ENCODE data around the gene SH3BGR.
"Not testable (repeated sequence)": the region's sequence is repeated elsewhere in the genome, so short reads cannot be mapped to it uniquely, and the experiment has no call there.

The SH3BGR gene

GRCh38 chr21:39515684-39516472 is 64.1 kb downstream of the SH3BGR start:
- no peak for DNase-seq (ENCODE audit: low read depth in 2 of 2)

DNA sequence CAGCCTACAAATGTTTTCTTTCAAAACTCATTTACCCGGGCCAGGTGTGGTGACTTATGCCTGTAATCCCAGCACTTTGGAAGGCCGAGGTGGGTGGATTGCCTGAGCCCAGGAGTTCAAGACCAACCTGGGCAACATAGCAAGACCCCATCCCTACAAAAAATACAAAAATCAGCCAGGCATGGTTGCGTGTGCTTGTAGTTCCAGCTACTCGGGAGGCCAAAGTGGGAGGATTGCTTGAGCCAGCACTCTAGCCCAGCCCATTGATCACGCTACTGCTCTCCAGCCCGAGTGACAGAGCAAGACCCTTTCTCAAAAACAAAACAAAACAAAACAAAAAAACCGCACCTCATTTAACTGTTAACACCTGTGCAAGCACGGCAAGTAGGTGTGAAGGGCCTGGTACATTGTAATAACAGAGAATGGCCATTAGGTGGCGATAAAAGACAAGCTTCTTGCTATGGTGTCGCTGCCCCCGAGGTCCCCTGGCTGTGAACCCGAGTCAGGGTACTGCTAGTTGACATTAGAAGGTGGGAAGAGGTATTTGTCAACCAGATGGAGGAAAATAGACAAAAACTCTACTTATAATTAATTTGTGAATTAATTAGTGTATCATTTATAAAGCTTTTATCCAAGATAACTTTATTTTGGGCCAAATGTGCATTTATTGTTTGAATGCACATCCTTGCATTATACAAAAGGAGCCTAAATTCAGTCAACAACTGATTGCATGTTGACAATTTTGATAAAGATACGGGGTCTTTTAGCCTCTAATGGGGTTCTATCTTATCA is 66.5 kb downstream of the SH3BGR start:
- DNase-seq (ENCODE audit: low read depth in 2 of 2) = peak; percentile 5 to 8

GRCh38 chr21:39518847-39519210 is 67.1 kb downstream of the SH3BGR start:
- no peak for DNase-seq (ENCODE audit: low read depth in 2 of 2)

- DNase-seq (ENCODE audit: low read depth in 2 of 2) = no peak
Measured at GRCh38 chr21:39519835-39520234, 68.1 kb downstream of the SH3BGR start.

DNA sequence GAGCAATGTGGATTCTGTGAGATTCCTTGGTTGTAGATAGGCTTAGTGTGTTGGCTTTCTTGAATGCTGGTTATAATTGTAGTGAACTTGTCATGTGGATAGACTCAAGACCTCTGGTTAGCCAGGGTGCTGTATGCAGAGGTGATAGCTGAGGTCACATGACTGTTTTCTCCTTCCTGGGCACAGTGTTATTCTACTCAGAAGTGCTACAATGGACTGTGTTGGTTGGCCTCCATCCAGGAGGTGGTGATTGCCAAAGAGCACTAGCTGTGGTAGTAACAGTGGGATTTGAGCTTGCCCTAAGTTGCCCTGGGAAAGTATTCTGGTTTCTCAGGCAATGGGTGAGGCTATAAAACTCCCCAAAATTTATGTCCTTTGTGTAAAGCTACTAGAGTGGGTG is 71.6 kb downstream of the SH3BGR start:
- DNase-seq (ENCODE audit: low read depth in 2 of 2) = no peak

- DNase-seq (ENCODE audit: low read depth in 2 of 2) = no peak
Measured at GRCh38 chr21:39523915-39524314, 72.1 kb downstream of the SH3BGR start.

DNA sequence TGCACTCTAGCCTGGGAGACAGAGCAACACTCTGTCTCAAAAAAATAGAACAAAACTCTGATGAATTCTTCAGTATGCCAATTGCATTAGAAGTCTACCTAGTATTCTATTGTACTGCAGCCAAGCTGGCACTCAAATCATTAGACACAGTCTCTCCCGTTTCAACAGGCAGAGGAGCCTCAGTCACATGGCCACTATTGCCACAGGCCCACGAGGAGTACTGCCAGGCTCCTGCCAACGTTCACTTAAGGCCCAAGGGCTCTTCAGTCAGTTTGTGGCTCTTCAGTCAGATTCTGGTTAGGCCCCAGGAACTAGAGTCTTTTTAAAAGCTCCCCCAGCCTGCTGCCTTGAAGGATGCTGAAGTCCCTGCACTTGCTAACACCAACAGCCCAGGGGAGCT is 73.4 kb downstream of the SH3BGR start:
- no peak for DNase-seq (ENCODE audit: low read depth in 2 of 2)

- no peak for DNase-seq (ENCODE audit: low read depth in 2 of 2)
Measured at GRCh38 chr21:39525601-39526000, 73.8 kb downstream of the SH3BGR start.

GRCh38 chr21:39527067-39527595 is 75.4 kb downstream of the SH3BGR start:
- DNase-seq (ENCODE audit: low read depth in 2 of 2) = no peak

GRCh38 chr21:39527664-39528381 is 76.1 kb downstream of the SH3BGR start:
- no peak for DNase-seq (ENCODE audit: low read depth in 2 of 2)

- no peak for DNase-seq (ENCODE audit: low read depth in 2 of 2)
Measured at GRCh38 chr21:39529026-39529425, 77.3 kb downstream of the SH3BGR start.

DNA sequence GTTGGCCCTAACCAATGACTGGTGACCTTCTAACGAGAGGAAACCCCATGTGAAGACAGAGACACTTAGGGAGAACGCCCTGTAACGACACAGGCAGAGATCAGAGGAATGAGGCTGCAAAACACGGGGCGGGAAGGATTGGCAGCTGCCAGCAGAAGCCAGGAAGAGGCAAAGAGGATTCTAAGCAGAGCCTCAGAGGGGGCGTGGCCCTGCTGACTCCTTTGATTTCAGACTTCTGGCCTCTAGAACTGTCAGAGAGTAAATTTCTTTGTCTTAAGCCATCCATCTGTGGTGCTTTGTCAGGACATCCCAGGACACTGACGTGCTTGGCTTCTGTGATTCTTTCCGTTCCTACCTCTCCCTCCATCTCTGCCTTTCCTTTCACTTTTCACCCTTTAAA is 79.3 kb downstream of the SH3BGR start:
- DNase-seq (ENCODE audit: low read depth in 2 of 2) = no peak

- no peak for DNase-seq (ENCODE audit: low read depth in 2 of 2)
Measured at GRCh38 chr21:39531840-39532239, 80.1 kb downstream of the SH3BGR start.

DNA sequence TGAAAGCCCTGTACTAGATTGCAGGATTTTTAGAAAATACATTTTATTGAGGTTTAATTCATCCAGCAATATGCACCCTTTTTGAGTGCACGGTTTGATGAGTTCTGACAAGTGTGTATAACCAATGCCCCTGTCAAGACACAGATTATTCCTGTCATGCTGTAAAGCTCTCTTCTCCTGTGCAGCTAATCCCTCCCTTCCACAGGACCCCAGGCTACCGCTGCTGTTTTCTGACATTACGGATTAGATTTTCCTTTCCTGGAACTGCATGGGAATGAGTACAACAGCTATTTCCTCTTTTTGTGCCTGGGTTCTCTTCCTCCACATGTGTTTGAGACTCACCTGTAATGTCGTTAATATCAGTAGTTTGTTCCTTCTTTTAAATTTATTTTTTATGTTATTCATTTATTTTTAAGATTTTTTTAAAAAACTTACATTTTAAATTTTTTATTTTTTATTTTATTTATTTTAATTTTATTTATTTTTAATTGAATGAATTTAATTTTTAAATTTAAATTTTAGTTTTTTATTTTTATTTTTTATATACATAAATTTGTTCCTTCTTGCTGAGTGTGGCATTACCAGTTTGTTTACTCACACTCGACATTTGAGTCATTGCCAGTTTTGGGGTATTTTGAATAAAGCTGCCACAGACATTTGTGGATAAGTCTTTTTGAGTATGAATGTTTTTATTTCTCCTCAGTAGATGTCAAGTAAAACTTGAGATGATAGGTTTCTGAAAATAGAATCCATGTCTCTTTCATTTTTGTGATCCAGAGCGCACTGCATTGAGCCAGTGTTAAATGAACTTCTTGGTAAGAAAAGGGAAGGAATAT is 82.0 kb downstream of the SH3BGR start:
- no peak for DNase-seq (ENCODE audit: low read depth in 2 of 2)

DNA sequence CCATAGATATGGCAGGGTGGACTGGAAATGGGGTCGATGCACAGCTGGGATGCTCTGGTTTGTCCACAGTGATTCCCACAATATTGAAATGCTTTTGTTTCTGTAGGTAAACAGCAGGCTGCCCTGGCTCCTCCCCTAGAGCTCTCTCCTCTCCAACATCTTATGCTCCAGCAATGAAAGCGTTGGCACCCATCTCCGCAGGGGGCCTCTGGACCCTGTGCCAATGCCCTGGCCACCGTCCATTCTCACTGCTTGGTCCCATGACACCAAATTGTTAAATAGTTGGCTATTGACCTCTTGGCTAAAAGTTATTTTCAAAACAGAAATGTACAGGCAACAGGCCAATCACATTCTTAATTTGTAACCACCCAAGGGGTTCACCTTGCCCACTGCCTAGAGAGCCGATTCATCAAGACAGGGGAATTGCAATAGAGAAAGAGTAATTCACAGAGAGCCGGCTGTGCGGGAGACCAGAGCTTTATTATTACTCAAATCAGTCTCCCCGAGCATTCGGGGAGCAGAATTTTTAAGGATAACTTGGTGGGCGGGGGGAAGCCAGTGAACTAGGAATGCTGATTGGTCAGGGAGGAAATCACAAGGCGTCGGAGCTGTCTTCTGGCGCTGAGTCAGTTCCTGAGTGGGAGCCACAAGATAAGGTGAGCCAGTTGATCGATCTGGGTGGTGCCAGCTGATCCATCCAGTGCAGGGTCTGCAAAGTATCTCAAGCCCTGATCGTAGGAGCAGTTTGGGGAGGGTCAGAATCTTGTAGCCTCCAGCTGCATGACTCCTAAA is 84.1 kb downstream of the SH3BGR start:
- DNase-seq (ENCODE audit: low read depth in 2 of 2) = no peak

GRCh38 chr21:39536835-39537234 is 85.1 kb downstream of the SH3BGR start:
- no peak for DNase-seq (ENCODE audit: low read depth in 2 of 2)

GRCh38 chr21:39537571-39537970 is 85.8 kb downstream of the SH3BGR start:
- DNase-seq (ENCODE audit: low read depth in 2 of 2) = no peak

GRCh38 chr21:39538453-39539042 is 86.8 kb downstream of the SH3BGR start:
- no peak for DNase-seq (ENCODE audit: low read depth in 2 of 2)

DNA sequence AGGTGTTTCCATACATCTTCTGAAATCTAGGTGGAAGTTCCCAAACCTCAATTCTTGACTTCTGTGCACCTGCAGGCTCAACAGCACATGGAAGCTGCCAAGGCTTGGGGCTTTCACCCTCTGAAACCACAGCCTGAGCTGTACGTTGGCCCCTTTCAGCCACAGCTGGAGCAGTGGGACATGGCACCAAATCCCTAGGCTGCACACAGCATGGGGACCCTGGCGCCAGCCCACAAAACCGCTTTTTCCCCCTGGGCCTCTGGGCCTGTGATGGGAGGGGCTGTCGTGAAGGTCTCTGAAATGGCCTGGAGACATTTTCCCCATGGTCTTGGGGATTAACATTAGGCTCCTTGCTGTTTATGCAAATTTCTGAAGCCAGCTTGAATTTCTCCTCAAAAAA is 88.6 kb downstream of the SH3BGR start:
- DNase-seq (ENCODE audit: low read depth in 2 of 2) = not testable (repeated sequence)

DNA sequence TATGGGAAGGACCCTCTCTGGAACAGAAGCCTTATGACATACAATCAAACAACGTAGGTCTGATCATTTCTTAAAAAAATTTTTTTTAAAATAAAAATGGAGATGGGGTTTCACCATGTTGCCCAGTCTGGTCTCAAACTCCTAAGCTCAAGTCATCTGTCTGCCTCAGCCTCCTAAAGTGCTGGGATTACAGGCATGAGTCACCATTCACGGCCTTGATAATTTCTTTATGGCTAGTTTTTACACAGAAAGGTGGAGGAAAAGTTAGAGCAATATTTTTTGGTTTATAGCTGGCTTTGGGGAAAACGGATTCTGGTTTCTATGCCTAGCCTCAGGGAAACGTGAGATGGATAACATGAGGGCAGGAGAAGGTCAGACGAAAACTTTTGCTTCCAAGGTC is 91.0 kb downstream of the SH3BGR start:
- no peak for DNase-seq (ENCODE audit: low read depth in 2 of 2)
